Astrocyte (in vitro differentiated cells and primary cell): ENCODE measurements around the gene TP53AIP1.

Experiments
- EZH2 ChIP-seq: IDR thresholded peaks from 2 replicates; pipeline ENCODE4 v1.6.1; 2012; ENCODE audit warnings: mild to moderate bottlenecking, low read length, inconsistent platforms; ENCODE audit not compliant: insufficient read depth
- TF ChIP-seq, protein P1 (sequence below): IDR thresholded peaks from 2 replicates; pipeline ENCODE4 v1.5.1; 2011; ENCODE audit warnings: low read depth, mild to moderate bottlenecking, inconsistent platforms, low read length, moderate library complexity; ENCODE audit not compliant: insufficient read depth

- TF ChIP-seq, protein P1, sequence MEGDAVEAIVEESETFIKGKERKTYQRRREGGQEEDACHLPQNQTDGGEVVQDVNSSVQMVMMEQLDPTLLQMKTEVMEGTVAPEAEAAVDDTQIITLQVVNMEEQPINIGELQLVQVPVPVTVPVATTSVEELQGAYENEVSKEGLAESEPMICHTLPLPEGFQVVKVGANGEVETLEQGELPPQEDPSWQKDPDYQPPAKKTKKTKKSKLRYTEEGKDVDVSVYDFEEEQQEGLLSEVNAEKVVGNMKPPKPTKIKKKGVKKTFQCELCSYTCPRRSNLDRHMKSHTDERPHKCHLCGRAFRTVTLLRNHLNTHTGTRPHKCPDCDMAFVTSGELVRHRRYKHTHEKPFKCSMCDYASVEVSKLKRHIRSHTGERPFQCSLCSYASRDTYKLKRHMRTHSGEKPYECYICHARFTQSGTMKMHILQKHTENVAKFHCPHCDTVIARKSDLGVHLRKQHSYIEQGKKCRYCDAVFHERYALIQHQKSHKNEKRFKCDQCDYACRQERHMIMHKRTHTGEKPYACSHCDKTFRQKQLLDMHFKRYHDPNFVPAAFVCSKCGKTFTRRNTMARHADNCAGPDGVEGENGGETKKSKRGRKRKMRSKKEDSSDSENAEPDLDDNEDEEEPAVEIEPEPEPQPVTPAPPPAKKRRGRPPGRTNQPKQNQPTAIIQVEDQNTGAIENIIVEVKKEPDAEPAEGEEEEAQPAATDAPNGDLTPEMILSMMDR, result no peak
- TF ChIP-seq EZH2, result no peak
Measured at GRCh38 chr11:128889657-128890213, 52.9 kb downstream of the TP53AIP1 start.
